ENCODE results near the gene SPEN. TPM values are rescaled to one million over a fixed set of nuclear protein-coding genes. Genes with fewer than 3 reads are reported as not detected.

Gene SPEN
- total RNA-seq, 1 donor from 2014 or later = 54.0 TPM

DNA sequence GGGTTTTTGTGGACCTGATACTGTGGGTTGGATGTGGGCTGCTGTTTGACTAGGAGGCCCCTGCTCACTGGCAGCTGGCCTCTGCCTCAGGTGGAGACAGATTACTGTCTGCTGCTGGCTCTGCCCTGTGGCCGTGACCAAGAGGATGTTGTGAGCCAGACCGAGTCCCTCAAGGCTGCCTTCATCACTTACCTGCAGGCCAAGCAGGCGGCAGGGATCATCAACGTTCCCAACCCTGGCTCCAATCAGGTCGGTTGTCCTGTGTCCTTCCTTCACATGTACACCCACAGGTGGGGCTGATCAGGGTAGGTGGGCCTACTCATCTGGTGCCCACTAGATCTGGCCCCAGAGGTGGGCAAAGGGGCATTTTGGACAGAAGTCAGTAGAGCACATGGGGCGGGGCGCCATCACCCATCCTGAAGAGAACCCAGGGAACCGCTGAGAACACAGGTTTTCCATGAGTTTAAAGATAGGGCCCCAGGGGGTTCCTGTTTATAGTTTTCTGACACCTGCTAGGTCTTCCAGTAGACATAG is 91.2 kb downstream of the SPEN start:
- TF ChIP-seq, protein P1, sequence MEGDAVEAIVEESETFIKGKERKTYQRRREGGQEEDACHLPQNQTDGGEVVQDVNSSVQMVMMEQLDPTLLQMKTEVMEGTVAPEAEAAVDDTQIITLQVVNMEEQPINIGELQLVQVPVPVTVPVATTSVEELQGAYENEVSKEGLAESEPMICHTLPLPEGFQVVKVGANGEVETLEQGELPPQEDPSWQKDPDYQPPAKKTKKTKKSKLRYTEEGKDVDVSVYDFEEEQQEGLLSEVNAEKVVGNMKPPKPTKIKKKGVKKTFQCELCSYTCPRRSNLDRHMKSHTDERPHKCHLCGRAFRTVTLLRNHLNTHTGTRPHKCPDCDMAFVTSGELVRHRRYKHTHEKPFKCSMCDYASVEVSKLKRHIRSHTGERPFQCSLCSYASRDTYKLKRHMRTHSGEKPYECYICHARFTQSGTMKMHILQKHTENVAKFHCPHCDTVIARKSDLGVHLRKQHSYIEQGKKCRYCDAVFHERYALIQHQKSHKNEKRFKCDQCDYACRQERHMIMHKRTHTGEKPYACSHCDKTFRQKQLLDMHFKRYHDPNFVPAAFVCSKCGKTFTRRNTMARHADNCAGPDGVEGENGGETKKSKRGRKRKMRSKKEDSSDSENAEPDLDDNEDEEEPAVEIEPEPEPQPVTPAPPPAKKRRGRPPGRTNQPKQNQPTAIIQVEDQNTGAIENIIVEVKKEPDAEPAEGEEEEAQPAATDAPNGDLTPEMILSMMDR (IDR thresholded peaks at IDR 0.05) = no peak
- Mint-ChIP-seq H3K4me1 (ENCODE audit: unreplicated experiment) (peaks cover 40% of the 10 kb centered on the region), H3K36me3 (ENCODE audit: unreplicated experiment) (peaks cover 40% of the 10 kb centered on the region), H3K27me3 (ENCODE audit: unreplicated experiment) (no peaks in the 10 kb centered on the region), H3K27ac (ENCODE audit: unreplicated experiment) (peak overlapping the region; percentile 95), H3K4me3 (ENCODE audit: unreplicated experiment) (no peak overlapping the region), H3K9me3 (ENCODE audit: unreplicated experiment) (no peaks in the 10 kb centered on the region)
- DNase-seq (ENCODE audit: extremely low spot score, unreplicated experiment) = peak; percentile 78

DNA sequence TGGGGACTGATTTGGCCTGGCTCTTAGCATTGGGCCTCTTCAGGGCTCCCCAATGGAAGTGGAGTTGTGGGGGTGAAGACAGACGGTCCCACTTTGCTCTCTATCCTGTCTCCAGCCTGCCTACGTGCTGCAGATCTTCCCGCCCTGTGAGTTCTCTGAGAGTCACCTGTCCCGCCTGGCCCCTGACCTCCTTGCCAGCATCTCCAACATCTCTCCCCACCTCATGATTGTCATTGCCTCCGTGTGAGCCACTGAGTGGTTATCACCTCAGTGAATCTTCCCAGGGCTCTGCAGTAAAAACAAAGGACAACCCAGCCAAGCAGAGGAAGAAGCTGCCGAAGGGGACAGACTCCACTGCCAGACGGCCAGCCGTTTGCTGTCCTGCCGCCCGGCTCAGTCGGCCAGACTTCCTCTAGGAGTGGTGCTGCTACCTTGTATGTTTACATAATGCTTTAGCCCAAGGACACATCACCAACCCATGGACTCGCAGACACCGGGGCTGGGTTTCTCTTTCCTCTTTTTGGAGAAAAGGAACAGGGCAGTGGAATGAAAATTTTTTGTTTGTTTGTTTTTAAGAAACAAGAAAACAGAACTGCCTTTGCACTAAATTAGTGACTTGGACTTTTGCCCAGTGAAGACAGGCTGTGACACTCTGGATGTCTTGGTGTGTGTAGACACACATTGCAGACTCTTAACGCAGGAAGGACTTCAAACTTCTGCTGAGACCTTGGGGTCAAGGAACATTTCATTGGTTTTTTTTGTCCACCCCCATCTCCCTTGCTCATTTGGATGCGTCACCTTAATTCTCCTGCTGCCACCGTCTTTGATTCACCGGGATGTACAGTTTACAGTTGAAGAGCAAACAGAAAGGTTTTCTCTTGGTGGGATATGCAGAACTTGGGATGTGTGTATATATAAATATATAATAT is 91.9 kb downstream of the SPEN start:
- peaks cover 40% of the 10 kb centered on the region for H3K4me1 Mint-ChIP-seq (ENCODE audit: unreplicated experiment)
- H3K27me3 Mint-ChIP-seq (ENCODE audit: unreplicated experiment) = no peaks in the 10 kb centered on the region
- peak; percentile 80 for DNase-seq (ENCODE audit: extremely low spot score, unreplicated experiment)
- H3K9me3 Mint-ChIP-seq (ENCODE audit: unreplicated experiment) = no peaks in the 10 kb centered on the region
- TF ChIP-seq, protein P1 (IDR thresholded peaks at IDR 0.05) = no peak
- H3K27ac Mint-ChIP-seq (ENCODE audit: unreplicated experiment) = peak overlapping the region; percentile 95
- peak overlapping the region; percentile 30 for H3K4me3 Mint-ChIP-seq (ENCODE audit: unreplicated experiment)
- H3K36me3 Mint-ChIP-seq (ENCODE audit: unreplicated experiment) = peaks cover 35% of the 10 kb centered on the region

DNA sequence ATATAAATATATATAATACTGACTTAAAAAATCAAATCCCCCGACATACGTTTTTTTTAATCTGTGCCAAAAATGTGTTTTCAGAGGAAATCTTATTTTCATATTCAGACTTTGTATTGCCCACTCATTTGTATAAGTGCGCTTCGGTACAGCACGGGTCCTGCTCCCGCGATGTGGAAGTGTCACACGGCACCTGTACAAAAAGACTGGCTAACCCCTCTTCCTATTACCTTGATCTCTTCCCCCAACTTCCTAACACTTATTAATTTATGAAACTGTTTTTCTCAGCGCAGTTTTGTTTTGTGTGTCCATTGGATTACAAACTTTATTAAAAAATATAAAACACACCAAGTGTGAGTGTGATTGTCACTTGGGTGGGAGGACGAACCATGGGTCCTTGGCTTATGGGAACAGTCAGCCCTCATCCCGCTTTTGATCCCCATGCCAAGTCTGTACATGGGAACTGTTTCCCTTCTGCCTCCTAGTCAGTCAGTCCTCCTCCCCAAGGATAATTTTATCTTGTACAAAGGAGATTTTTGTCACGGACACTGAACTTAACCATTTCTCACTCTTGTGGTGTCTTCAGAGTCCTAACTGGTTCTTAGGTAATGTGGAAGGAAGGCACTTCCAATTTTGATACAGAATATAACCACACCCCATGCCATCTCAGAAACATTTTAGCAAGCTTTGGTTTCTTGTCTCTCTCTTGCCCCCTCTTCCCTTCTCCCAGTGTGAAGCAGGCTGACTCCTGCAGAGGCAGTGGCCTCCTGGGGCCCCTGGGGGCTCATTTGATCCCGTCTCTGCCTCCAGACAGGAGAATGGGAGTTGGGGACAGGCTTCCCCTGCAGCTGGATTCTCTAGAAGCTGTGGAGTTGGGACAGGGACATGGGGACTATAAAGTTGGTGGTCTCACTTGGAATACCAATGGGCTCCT is 92.9 kb downstream of the SPEN start:
- Mint-ChIP-seq H3K36me3 (ENCODE audit: unreplicated experiment) (peaks cover 31% of the 10 kb centered on the region), H3K27ac (ENCODE audit: unreplicated experiment) (peak overlapping the region; percentile 27), H3K4me1 (ENCODE audit: unreplicated experiment) (peaks cover 40% of the 10 kb centered on the region), H3K4me3 (ENCODE audit: unreplicated experiment) (no peak overlapping the region), H3K27me3 (ENCODE audit: unreplicated experiment) (no peaks in the 10 kb centered on the region), H3K9me3 (ENCODE audit: unreplicated experiment) (no peaks in the 10 kb centered on the region)
- TF ChIP-seq, protein P1 (IDR thresholded peaks at IDR 0.05) = no peak
- no peak for DNase-seq (ENCODE audit: extremely low spot score, unreplicated experiment)

DNA sequence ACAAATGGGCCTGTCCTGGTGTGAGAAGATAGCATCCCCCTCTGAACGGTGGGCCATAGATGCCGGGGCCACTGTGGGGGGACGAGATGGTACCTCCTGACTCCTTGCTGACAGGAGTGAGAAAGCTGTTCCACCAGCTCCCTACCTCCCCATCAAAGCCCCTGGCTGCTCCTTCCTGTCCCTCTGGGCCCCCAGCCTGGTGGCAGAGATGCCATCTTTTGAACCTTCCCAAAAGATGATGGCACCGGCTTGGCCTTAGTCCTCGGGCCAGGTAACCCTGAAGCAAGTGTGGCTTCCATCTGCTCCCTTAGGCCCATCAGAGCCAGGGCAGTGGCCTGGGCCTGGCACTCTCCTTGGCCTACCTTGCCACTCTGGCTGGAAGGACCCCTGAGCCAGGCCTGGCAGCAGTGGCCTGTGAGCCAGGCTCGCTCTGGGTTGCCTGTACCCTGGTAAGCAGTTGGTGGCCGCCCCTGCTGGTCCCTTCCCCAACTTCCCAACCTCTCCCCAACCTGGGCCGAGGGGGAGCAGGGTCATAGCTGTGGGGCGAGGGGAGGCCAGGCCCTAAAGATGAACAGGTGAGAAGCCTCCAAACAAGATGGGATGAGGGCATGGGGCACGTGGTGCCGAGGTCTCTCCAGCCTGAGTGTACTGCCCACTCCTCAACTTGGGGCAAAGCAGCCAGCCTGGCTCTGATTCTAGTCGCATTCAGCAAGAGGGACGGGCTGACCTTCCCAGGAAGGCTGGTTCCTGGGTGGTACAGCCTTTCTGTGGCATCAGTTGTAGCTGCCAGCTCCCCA is 93.7 kb downstream of the SPEN start:
- TF ChIP-seq, protein P1 (IDR thresholded peaks at IDR 0.05) = no peak
- no peak for DNase-seq (ENCODE audit: extremely low spot score, unreplicated experiment)
- H3K4me3 Mint-ChIP-seq (ENCODE audit: unreplicated experiment) = no peak overlapping the region
- no peaks in the 10 kb centered on the region for H3K9me3 Mint-ChIP-seq (ENCODE audit: unreplicated experiment)
- peaks cover 40% of the 10 kb centered on the region for H3K4me1 Mint-ChIP-seq (ENCODE audit: unreplicated experiment)
- H3K27ac Mint-ChIP-seq (ENCODE audit: unreplicated experiment) = peak overlapping the region; percentile 27
- H3K27me3 Mint-ChIP-seq (ENCODE audit: unreplicated experiment) = no peaks in the 10 kb centered on the region
- H3K36me3 Mint-ChIP-seq (ENCODE audit: unreplicated experiment) = peaks cover 28% of the 10 kb centered on the region

Data from osteocyte (in vitro differentiated cells).